ENCODE data around the gene TMEM121.

TMEM121 gene

DNA sequence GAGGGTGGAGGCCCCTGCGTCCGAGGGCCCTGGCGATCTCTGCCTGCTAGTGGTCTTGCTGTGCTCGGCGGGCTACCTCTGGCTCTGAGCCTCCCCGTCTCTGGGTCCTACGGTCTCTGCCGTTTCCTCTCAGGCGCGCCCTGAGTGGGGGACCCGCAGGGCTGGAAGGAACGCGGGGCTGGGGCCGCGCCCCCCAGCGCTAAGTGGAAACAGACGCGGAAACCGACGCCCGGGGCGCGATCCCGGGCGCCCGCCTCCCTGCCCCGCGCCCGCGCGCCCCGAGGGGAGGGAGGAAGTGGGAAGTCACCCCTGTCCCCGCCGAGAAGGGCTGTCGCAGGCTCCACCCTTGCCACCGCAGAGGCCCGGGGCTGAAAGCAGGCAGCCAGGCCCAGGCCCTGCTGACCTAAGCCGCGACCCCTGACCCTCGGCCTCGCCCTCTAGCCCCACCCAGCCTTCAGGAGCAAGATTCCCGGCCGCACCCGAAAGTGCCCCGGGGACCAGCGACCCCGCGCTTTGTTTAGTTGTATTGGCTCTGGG, 38.9 kb upstream of the TMEM121 start:
- DNase-seq = no peak

DNA sequence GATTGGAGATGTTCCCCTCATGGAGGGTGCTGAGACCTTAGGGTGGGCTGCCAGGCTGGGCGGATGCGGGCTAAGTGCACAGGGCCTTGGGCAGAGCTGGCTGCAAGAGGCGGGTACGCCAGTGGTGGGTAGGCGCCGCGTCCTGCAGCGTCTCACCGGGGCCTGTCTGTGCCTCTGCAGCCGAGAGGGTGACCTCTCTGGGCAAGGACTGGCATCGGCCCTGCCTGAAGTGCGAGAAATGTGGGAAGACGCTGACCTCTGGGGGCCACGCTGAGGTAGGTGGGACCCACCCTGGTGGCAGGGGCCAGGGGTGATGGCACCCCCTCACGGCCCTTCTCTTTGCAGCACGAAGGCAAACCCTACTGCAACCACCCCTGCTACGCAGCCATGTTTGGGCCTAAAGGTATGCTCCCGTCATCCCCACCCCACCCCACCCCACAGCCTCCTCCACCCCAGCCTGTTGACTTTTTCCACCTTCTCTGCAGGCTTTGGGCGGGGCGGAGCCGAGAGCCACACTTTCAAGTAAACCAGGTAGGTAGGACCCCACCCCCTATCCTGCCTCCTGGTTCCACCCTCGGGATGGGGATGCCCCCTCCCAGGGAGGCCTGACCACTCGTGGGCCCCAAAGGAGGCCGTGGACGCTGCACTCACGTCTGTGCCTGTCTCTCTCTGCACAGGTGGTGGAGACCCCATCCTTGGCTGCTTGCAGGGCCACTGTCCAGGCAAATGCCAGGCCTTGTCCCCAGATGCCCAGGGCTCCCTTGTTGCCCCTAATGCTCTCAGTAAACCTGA, 38.2 kb upstream of the TMEM121 start:
- DNase-seq = no peak

DNA sequence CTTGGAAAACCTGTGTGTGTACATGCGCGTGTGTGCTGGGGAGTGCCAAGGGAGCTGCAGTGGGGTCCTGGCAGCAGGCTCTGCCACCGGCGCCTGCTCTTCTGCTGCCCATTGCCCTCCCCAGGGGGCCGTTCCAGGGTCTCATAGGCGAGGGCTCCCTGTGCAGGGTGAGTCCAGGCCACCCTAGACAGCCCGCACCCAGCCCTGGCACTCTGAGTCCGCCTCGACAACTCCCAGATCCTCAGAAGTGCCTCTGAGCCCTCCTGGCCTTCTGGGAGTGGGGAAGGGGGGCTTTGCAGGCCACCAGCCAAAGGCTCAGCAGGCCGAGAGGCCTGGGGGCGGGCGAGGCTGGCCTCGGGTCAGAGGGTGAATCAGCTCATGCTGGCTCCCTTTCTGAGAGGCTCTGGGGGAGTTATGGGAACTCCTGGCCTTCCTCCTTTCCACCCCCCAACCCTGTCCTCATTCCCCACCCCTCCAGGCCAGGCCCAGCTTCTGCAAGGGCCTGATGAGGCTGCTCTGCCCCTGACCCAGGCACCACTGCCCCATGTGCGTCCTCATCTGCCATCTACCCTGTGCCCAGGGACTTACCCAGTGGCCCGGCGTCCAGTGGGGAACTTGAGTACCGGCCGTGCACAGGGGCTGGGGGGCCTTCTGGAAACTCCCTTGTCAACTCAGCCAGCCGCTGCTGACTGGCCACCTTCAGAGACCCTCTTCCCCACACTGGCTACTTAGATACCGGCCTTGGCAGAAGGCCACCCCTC, 37.4 kb upstream of the TMEM121 start:
- no peak for DNase-seq

DNA sequence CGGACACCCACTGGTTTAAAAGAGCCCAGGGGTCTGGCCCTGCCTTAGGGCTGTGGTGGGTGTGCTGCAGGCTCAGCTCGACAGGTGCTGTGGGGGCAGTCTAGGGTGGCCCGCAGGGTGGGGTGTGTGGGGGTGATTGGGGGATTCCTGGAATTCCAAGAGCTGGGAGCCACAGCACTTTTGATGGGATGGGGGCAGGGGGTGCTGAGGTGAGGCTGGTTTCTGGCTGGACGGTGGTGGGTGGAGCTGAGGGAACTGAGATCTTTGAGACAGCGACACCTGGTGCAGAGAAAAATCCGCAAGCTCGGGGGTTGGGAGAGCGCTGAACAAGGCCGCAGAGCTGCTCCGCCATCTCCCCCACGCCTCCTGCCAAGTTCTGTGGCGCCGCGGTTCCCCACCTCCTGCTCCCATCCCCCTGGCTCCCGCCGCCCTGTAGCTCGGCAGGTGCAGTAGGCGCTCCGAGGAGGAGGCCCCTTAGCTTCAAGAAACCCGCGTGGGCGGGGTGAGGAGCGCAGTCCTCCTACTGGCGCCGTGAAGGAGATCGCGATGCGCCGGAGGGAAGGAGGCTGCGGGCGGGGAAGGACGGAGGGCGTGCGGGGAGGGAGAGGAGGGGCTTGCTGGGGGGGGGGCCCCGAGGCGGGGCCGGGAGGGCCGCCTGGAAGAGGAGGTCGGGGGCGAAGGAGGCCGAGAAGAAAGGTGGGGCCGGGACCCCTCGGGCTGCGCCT, 36.7 kb upstream of the TMEM121 start:
- no peak for DNase-seq

DNA sequence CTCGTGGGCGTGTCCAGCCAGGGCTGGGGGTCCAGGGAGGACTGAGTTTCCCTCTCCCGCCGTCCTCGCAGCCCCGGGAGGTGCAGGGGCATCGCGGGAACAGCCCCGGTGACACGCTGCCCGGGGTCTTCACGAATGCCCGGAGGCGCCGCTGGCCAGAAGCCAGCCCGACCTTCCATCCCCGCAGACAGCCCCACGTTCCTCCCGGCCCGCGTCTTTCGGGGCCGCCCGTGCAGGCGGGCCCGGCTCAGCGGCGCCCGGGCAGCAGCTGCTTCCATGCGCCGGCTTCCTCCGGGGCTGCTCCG, 36.2 kb upstream of the TMEM121 start:
- DNase-seq = no peak

DNA sequence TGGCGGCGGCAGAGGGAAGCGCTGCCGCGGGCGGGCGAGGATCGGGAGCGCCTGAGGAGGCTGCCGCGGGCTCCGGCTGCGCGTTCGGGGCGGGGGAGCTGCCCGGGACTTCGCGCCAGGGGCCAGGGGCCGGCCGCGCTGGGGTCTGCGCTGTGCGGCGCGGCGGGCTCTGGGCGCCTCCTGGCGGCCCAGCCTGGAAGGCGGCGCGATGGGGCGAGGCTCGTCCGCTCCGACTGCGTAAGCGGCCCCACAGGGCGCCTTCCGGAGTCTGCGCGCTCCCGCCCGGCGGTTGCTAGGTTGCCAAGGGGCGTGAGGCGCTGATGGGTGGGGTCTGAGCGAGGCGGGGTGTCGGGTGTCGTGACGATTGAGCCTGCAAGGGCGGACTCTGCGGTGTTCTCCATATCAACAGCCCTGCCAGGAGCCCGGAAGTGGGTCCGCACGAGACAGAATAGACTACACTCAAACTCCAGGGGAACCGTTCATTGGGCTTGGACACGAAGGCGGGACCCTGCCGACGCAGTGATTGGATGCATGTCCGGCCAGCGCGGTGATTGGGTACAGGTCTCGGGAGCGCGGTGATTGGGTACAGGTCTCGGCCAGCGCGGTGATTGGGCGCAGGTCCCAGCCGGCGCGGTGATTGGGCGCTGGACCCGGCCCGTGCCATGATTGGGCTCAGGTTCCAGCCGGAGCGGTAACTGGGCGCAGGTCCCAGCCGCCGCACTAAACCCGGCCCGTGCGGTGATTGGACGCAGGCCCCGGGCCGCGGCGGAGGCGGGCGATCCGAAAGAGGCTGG, 35.6 kb upstream of the TMEM121 start, which contains the start of gene TEDC1:
TEDC1 (plus strand) TSS at position 675 of the 794 bp plus-strand sequence. CDS start 130 bp downstream, outside the sequence.
- DNase-seq = peak; percentile 98

DNA sequence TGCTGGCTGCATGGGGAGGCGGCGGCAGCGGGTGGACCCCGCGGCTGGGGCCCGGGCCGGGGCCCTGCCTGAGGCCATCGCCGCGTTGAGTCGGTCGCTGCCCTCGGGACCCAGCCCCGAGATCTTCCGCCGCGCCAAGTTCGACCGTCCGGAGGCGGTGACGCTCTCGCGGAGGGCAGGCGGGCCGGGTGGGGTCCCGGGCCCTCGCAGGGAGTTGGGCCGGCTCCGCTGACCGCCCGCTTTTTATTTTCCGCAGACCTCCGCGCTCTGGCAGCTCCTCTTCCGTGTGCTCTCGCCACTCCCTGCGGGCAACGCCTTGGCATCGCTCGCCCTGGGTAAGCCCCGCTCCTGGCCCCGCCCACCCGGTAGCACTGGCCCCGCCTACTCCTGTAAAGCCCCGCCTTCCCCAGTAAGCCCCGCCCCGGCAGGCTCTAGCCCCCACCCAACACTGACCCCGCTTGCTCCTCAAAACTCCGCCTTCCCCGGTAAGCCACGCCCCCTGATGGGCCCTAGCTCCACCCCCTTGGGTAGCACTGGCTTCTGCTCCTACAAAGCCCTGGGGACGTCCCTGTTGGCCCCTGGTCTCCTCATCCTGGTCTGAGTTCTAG, 34.9 kb upstream of the TMEM121 start:
- DNase-seq = no peak

DNA sequence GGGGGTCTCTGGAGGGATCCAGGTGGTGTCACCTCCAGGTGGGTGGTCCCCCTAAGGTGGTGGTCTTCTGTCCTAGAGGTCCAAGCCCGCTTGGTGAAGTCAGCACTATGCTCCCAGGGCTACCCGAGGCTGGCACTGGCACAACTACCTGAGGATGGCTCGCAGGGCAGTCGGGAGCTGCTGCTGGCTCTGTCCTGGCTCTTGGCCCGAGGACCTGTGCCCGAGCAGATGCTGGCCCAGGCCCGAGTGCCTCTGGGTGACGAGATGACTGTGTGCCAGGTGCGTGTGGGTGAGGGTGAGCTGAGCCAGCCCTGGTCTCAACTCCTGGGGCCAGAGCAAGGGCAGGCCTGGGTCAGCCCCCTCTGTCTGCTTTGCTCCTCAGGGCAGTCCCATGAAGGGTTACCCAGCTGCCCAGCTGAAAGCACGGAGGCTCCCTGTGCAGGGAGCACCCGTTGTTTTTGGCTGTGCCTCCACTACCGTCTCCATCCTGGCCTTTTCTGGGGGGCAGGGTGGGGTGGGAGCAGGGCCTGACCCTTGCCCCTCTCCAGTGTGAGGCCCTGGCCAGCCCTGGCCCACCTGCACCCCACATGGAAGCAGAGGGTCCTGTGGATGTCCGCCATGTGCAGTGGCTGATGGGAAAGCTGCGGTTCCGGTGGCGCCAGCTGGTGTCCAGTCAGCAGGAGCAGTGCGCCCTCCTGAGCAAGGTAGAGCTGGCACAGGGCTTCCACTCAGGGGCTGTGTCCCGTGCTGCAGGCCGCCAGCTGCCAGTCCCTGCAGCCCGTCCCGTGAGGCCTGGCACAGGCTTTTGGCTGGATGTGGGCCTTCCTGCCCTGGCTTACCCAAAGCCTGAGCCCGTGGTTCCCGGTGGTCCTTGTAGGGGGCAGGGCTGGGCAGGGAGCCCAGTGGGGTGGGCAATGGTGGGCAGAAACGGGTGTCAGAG, 34.1 kb upstream of the TMEM121 start:
- no peak for DNase-seq

DNA sequence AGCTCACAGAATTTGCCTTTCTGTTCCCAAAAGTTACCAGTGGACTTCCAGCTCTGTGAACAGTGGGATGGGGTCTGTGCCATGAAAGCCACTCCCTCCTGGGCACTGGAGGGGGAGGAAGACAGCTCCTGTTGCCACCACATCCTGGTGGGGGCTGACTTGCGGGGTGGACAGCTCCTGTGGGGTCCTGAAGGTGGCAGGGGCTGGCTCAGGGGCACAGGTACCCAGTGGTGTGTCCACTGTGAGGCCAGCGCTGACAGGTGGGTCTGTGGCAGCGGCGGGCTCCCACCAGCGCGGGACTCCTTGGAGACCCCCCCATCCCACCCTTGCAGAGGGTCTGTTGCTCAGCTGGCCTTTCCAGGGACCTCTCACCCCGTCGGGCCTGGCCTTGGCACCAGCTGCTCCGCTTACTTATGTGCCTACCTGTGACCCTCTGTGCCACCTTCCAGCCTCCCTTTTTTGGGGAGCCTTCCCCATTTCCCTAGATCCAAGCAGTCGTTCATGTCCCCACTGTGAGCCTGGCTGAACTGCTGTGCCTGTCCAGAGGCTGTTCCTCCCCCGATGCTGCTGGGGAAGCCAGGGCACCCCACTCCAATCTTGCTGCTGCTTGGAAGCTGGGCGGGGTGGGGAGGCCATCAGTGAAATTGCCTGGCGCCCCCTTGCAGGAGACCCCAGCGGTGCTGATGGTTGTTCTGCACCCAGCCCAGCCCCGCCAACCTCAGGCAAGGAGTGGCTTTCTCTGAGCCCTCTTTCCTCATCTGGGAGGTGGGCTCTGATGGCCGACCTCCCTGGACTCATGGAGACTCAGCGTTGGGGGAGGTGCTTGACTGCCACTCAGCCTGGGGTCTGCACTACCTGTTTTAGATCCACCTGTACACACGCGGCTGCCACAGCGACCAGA, 33.2 kb upstream of the TMEM121 start:
- no peak for DNase-seq

DNA sequence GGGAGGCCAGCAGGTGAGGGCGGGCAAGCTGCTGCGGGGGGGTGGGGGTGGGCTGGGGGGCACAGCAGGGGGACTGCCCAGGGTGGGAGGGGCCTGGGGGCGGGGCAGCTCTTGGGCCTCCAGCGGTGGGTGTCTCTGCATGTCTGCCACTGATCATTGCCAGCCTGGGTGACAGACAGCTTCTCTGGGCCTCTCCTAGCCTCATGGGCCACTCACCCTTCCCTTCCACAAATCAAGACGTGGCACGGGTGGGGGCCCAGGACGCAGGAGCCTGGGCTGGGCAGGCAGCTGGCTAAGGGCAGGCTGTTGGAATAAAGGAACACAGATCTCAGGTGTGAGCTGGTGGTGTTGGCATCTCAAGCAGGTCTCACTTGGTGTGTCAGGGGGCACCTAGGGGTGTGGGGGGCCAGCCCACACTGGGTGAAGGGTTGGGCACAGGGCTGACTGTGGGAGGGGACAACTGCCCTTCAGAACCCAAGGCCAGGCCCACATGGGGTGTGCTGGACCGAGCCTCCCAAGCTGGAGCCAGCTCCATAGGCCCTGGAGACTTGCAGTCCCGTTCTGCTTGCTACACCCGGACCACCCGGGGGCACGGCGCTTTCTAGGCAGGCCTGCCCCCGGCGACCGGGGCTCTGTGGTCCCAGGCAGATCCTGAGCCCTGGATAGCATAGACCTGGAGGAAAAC, 32.3 kb upstream of the TMEM121 start:
- no peak for DNase-seq

DNA sequence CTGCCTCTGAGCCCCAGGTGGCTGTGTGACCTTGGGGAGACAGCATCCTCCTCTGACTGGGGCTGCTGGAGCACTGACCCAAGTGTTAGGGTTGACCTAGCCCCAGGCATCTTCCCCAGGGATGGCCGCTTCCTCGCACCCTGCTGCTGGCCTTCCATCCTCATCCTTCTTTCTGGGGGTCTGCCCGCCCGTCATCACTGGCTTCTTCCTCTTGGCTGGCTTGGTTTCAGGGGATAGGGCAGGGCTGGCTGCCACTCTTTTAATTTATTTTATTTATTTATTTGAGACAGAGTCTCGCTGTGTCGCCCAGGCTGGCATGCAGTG, 31.8 kb upstream of the TMEM121 start:
- no peak for DNase-seq

DNA sequence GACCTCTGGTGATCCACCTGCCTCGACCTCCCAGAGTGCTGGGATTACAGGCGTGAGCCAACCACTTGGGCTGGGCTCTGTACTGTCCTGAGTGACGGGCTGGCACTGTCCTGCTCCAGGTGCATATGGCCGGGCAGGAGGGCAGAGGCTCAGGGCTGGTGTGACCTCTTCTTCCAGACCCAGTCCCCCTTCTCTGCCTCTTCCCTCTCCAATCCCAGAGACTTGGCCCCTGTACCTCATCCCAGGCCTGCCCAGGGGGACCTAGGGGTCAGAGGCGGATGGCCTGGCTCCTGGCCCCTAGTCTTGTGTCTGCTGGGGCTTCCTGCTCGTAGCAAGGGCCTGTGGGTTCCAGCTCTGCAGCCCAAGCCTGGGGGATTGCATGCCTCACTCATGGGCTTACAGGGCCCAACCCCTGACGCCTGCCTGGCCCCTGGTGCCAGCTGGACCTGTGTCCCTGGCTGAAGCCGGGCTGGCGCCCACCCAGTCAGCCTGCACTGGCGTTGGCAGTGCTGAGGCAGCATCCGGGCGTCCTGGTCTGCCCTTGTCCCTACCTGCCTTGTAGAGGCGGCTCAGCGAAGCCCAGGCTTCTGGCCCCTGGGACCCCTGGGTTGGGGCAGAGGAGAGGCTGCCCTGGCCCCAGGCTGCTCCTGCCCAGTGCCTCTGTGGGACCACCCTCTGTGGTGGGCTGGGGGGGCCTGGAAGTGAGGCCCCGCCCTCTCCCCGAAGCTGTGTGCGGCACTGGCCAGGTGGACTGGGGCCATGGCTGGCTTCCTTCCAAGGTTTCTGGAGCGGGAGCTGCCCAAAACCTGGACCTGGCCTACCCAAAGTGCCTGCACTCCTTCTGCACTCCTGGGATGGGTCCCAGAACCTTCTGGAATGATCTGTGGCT, 31.0 kb upstream of the TMEM121 start:
- DNase-seq = no peak

DNA sequence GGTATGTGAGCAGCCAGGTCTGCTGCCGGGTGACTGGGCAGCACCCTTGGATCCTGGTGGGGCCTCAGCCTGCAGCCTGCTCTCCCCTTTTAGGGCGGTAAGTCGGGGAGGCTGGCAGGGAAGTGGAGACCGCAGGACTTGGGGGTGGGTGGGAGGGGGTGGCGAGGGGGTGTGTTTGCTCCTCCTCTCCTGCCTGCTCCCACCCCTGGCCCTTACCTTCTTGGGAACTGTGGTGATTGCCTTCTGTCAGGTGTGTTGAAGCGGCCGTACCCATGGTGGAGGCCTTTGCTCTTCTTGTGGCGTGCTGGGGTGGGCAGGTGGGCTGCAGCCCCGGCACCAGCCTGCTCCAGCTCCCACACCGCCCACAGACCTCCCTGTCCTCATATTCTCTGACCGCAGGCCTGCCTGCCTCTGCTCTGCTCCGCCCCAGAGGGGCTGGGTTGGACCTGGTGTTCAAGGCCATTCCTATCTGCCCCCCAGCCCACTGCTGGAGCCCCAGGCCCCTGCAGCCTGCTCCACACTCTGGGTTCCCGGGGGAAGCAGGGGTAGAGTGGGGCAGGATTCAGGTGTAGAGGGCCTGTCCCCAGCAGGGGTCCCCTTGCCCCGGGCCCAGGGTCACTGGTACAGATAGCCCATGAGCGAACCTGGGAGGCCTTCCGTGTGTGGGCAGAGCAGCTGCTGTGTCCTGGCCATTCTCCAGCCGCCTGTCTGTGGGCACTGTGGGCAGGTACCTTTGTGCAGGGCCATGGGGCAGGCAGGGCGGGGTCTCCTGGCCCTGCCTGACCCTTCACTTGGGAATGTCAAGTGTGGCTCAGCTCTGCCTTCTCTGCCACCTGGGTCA, 30.2 kb upstream of the TMEM121 start:
- no peak for DNase-seq

DNA sequence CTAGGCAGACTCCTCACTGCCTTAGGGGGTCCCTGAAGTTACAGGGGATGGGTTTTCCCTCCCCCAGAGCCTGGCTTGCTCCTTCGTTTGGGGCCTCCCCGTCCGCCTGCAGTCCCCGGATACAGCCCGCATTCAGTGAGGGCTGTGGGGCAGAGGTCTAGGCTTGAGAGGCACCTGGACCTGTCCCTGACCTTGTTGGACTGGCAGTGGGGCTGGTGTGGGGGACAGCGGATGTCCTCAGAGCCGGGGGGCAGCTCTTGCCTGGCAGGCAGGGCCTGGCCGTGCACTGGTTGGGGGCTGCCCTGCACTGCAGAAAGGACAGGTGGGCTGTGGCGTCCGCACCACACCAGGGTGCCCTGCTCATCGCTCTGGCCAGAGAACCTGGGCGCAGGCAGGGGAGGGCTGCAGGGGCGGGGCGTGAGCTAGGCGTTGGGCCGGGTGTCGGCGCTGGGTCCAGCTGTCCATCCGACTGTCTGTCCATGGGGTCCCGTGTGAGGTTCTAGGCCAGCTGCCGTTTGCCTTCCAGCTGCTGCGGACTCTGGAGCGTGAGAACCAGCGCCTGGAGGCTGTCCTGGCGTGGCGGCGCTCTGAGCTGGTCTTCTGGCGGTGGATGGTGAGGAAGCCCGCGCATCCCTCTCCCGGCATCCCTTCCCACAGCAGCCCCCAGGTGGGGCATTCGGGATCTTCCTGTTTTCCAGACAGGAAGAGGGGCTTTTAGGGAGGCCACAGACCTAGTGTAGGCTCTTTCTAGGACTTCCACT, 29.4 kb upstream of the TMEM121 start:
- no peak for DNase-seq

DNA sequence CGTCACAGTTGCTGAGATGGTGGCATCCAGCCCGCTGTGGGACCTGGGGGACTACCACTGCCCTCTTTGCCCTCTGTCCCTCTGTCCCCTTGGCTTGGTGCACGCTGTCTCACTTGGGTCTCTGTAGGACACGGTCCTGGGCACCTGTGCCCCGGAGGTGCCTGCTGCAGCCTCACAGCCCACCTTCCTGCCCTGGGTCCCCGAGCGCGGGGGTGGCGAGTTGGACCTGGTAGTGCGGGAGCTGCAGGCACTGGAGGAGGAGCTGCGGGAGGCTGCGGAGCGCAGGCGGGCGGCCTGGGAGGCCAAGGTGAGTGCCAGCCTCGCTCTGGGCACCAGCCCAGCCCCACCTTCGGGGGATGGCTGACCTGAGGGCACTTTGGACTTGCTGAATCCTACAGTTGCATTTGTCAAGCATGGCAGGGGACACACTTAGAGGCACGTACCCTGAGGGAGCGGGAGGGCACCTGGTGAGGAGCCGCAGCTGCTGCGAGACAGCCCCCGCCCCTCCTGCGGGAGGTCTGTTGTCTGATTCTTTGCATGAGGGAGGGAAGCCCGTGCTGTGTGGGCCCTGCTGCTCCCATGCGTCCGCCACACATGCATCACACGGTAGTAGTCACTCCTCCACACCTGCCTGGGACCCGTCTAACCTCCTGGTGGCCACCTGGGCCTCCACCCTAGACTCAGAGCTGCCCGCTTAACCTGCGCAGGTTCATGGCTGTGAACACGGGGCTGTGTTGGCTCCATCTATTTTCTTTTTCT, 28.5 kb upstream of the TMEM121 start:
- no peak for DNase-seq
